GM12878 (cell line): Measurements from ENCODE around the gene MPEG1. TPM values are rescaled to one million over a fixed set of nuclear protein-coding genes. Genes with fewer than 3 reads are reported as not detected.

Source experiments
- BACH1 ChIP-seq: fragments of 450-650 bp; IDR thresholded peaks from 2 replicates; pipeline ENCODE4 v1.6.1; 2017; ENCODE audit warnings: mild to moderate bottlenecking, borderline replicate concordance
- BCL3 ChIP-seq: IDR thresholded peaks from 2 replicates; pipeline ENCODE4 v1.6.1; 2011; ENCODE audit warnings: borderline replicate concordance, low read depth, mild to moderate bottlenecking, moderate library complexity, low read length; ENCODE audit not compliant: insufficient read depth, poor library complexity, severe bottlenecking
- EED ChIP-seq: sonication (generic); IDR thresholded peaks from 2 replicates; pipeline ENCODE4 v1.6.1; 2016; ENCODE audit warnings: antibody characterized with exemption, low read depth
- FOXK2 ChIP-seq: fragments of 450-650 bp; IDR thresholded peaks from 2 replicates; pipeline ENCODE4 v1.6.1; 2017; ENCODE audit warnings: mild to moderate bottlenecking, moderate library complexity
- GABPA ChIP-seq: IDR thresholded peaks from 2 replicates; pipeline ENCODE4 v1.6.1; 2014; ENCODE audit warnings: antibody characterized with exemption, low read depth, mild to moderate bottlenecking, inconsistent platforms
- HCFC1 ChIP-seq: fragments of 150-350 bp; IDR thresholded peaks from 2 replicates; pipeline ENCODE4 v1.6.1; 2014; ENCODE audit warnings: low read length
- IKZF2 ChIP-seq, 2 experiments: fragments of 450-650 bp; IDR thresholded peaks; 2 replicates each; pipeline ENCODE4 v1.6.1; 2017; ENCODE audit warnings: mild to moderate bottlenecking in 2 of 2, moderate library complexity in 2 of 2
- KLF5 ChIP-seq: fragments of 450-650 bp; IDR thresholded peaks from 2 replicates; pipeline ENCODE4 v1.6.1; 2014; ENCODE audit warnings: mild to moderate bottlenecking; ENCODE audit not compliant: partially characterized antibody
- MLLT1 ChIP-seq: fragments of 450-650 bp; IDR thresholded peaks from 2 replicates; pipeline ENCODE4 v1.6.1; 2016; ENCODE audit warnings: mild to moderate bottlenecking
- MTA3 ChIP-seq: IDR thresholded peaks from 2 replicates; pipeline ENCODE4 v1.6.1; 2012; ENCODE audit warnings: low read length, inconsistent platforms, borderline replicate concordance
- NFIC ChIP-seq: IDR thresholded peaks from 2 replicates; pipeline ENCODE4 v1.6.1; 2012; ENCODE audit warnings: low read depth, mild to moderate bottlenecking, inconsistent platforms, low read length, moderate library complexity
- NRF1 ChIP-seq: conservative IDR thresholded peaks from 2 replicates; pipeline ENCODE4 v1.6.1; 2011; ENCODE audit warnings: mild to moderate bottlenecking, low read depth, low read length, improper control_type of control experiment
- PKNOX1 ChIP-seq: fragments of 450-650 bp; IDR thresholded peaks from 2 replicates; pipeline ENCODE4 v1.6.1; 2016; ENCODE audit warnings: mild to moderate bottlenecking
- POLR2AphosphoS2 ChIP-seq: IDR thresholded peaks from 2 replicates; pipeline ENCODE4 v1.6.1; 2011; ENCODE audit warnings: low read depth, mild to moderate bottlenecking, low read length, improper control_type of control experiment, moderate library complexity
- RAD21 ChIP-seq: IDR thresholded peaks from 2 replicates; pipeline ENCODE4 v1.6.1; 2011; ENCODE audit warnings: mild to moderate bottlenecking, low read depth, low read length, moderate library complexity; ENCODE audit not compliant: insufficient read depth
- RB1 ChIP-seq: fragments of 450-650 bp; formaldehyde crosslinking; IDR thresholded peaks from 2 replicates; pipeline ENCODE4 v1.6.1; 2017; ENCODE audit warnings: mild to moderate bottlenecking, borderline replicate concordance
- SIN3A ChIP-seq: IDR thresholded peaks from 2 replicates; pipeline ENCODE4 v1.6.1; 2012; ENCODE audit warnings: low read depth, low read length, improper control_type of control experiment
- SKIL ChIP-seq: fragments of 450-650 bp; IDR thresholded peaks from 2 replicates; pipeline ENCODE4 v1.6.1; 2017; ENCODE audit warnings: mild to moderate bottlenecking, low read depth, inconsistent platforms; ENCODE audit not compliant: poor library complexity, severe bottlenecking
- STAT1 ChIP-seq: fragments of 450-650 bp; conservative IDR thresholded peaks from 2 replicates; pipeline ENCODE4 v1.6.1; 2014; ENCODE audit warnings: antibody characterized with exemption, mild to moderate bottlenecking
- TBL1XR1 ChIP-seq: IDR thresholded peaks from 2 replicates; pipeline ENCODE4 v1.6.1; 2012; ENCODE audit warnings: low read depth, low read length, improper control_type of control experiment
- TCF7 ChIP-seq: IDR thresholded peaks from 2 replicates; pipeline ENCODE4 v1.6.1; 2014; ENCODE audit warnings: antibody characterized with exemption, borderline replicate concordance
- ZBED1 ChIP-seq: IDR thresholded peaks from 2 replicates; pipeline ENCODE4 v1.6.1; 2016; ENCODE audit warnings: borderline replicate concordance
- ZNF217 ChIP-seq: fragments of 450-650 bp; IDR thresholded peaks from 2 replicates; pipeline ENCODE4 v1.6.1; 2017; ENCODE audit warnings: antibody characterized with exemption, mild to moderate bottlenecking
- ZNF622 ChIP-seq: fragments of 450-650 bp; IDR thresholded peaks from 2 replicates; pipeline ENCODE4 v1.6.1; 2017; ENCODE audit warnings: mild to moderate bottlenecking, inconsistent platforms
- polyA plus RNA-seq, 11 experiments: library from polyadenylated mRNA; depleted of rRNA in 4 of 11; unstranded in 6 of 11; stranded (reverse) in 5 of 11; fragments of >200 nt; fragmentation: Nextera tagmentation in 4 of 11; fragmentation: Illumina TruSeq in 1 of 11; extraction: Ambion mirVana in 4 of 11; extraction: Trizol in 1 of 11; gene quantifications; 1 replicate in 1 of 11; 2 replicates in 10 of 11; pipeline versions ENCODE4 v1.2.1 to v1.2.3, GENCODE V29; 2011 to 2016; ENCODE audit warnings: inconsistent platforms in 2 of 11, missing spikeins in 2 of 11, low read depth in 1 of 11
- total RNA-seq, 4 experiments: library from RNA; depleted of rRNA in 3 of 4; stranded (reverse); fragments of >200 nt in 3 of 4; fragmentation: Illumina TruSeq in 1 of 4; extraction: Trizol in 1 of 4; gene quantifications; 2 replicates each; pipeline versions ENCODE4 v1.2.1 to v1.2.3, GENCODE V29; 2013 to 2021

MPEG1 gene
- total and polyA plus RNA-seq, 10 of the 15 experiments (the other 5 are each of a cell fraction or from before 2014, with no cell fraction given), result 1.3 to 15.6 (median 11.7) TPM; not detected in 1

- no peak for TF ChIP-seq STAT1
- peak; percentile 98 for TF ChIP-seq BCL3
- peak; percentile 77 for TF ChIP-seq BACH1
- TF ChIP-seq RB1, result peak; percentile 80; the same call in 1 of the 2 replicates
- TF ChIP-seq MLLT1, result peak; percentile 10; the same call in 1 of the 2 replicates
- no peak for TF ChIP-seq ZNF217
- TF ChIP-seq IKZF2 (IDR thresholded peaks at IDR 0.05), result peak; percentile 85 to 90
- TF ChIP-seq NFIC, result peak; percentile 90
- peak; percentile 83 for TF ChIP-seq PKNOX1
- peak; percentile 45; the same call in 1 of the 2 replicates for TF ChIP-seq ZBED1
- TF ChIP-seq KLF5, result no peak
- TF ChIP-seq HCFC1, result no peak
- TF ChIP-seq GABPA, result peak; percentile 54; the same call in 1 of the 2 replicates
- TF ChIP-seq TCF7, result peak; percentile 94
- TF ChIP-seq FOXK2, result no peak
- TF ChIP-seq EED, result peak; percentile 91
- TF ChIP-seq SIN3A, result no peak
- peak; percentile 82 for TF ChIP-seq SKIL
- TF ChIP-seq NRF1, result no peak
- TF ChIP-seq RAD21, result no peak
- TF ChIP-seq MTA3, result 0 out of 2 replicates have a peak, but pooled peaks have one; percentile 77
- 0 out of 2 replicates have a peak, but pooled peaks have one; percentile 28 for TF ChIP-seq TBL1XR1
- TF ChIP-seq ZNF622, result no peak
- TF ChIP-seq POLR2AphosphoS2, result no peak
These were observed 12.9 kb downstream of the MPEG1 start (continued) for GRCh38 chr11:59199546-59200422.
